ENCODE measurements around the gene GEMIN7.

- TF ChIP-seq CTCF (IDR thresholded peaks at IDR 0.05; ENCODE audit: insufficient read depth, low read length, poor library complexity, severe bottlenecking) (no peak), EZH2phosphoT487 (conservative IDR thresholded peaks at IDR 0.05; ENCODE audit: low read length) (no peak)
Observed at GRCh38 chr19:45100201-45100600, 21.1 kb downstream of the GEMIN7 start.

Data from SU-DHL-6 (cell line).